HepG2 (cell line): ENCODE measurements around the gene SPG7. TPM values are rescaled to one million over a fixed set of nuclear protein-coding genes. Genes with fewer than 3 reads are reported as not detected.

Experiments
- HOXD1 ChIP-seq: sonication (generic); formaldehyde crosslinking; IDR thresholded peaks from 2 replicates; pipeline ENCODE4 v1.5.0; 2020; ENCODE audit warnings: missing genetic modification reagents
- MIER2 ChIP-seq: IDR thresholded peaks from 2 replicates; pipeline ENCODE4 v1.6.1; 2016; ENCODE audit warnings: missing biosample characterization, missing genetic modification reagents
- NCOA5 ChIP-seq: sonication (generic); formaldehyde crosslinking; IDR thresholded peaks from 2 replicates; pipeline ENCODE4 v1.4.0; 2020; ENCODE audit warnings: missing genetic modification reagents
- PPARG ChIP-seq: conservative IDR thresholded peaks from 2 replicates; pipeline ENCODE4 v1.6.1; 2016; ENCODE audit warnings: missing biosample characterization, missing genetic modification reagents
- SRY ChIP-seq: sonication (generic); formaldehyde crosslinking; IDR thresholded peaks from 2 replicates; pipeline ENCODE4 v1.8.0; 2022; ENCODE audit warnings: mild to moderate bottlenecking, missing genetic modification reagents
- U2AF1 ChIP-seq: fragments of 200-400 bp; formaldehyde crosslinking; optimal IDR thresholded peaks from 2 replicates; pipeline ENCODE3; 2017; ENCODE audit warnings: mild to moderate bottlenecking, low read depth, low read length
- ZC3H4 ChIP-seq: sonication (generic); formaldehyde crosslinking; IDR thresholded peaks from 2 replicates; pipeline ENCODE4 v1.4.0; 2020; ENCODE audit warnings: missing genetic modification reagents, borderline replicate concordance
- ZNF598 ChIP-seq: sonication (generic); formaldehyde crosslinking; IDR thresholded peaks from 2 replicates; pipeline ENCODE4 v1.5.1; 2020; ENCODE audit warnings: mild to moderate bottlenecking, missing genetic modification reagents, borderline replicate concordance
- ZSCAN29 ChIP-seq: sonication (generic); formaldehyde crosslinking; conservative IDR thresholded peaks from 2 replicates; pipeline ENCODE4 v1.4.0; 2020; ENCODE audit warnings: mild to moderate bottlenecking, missing genetic modification reagents
- polyA plus RNA-seq, 8 experiments: library from polyadenylated mRNA; depleted of rRNA in 3 of 8; stranded (reverse) in 7 of 8; unstranded in 1 of 8; fragments of >200 nt; fragmentation: Illumina TruSeq in 4 of 8; extraction: Trizol in 4 of 8; gene quantifications; 2 replicates each; pipeline versions ENCODE4 v1.2.1 to v1.2.3, GENCODE V29; 2011 to 2016; ENCODE audit warnings: low read depth in 4 of 8, missing spikeins in 1 of 8, mixed read lengths in 1 of 8; ENCODE audit not compliant: insufficient read depth in 1 of 8
- total RNA-seq, 5 experiments: library from RNA; depleted of rRNA; stranded (reverse); fragments of >200 nt; fragmentation: Illumina TruSeq; extraction: Trizol; gene quantifications; 2 replicates each; pipeline ENCODE4 v1.2.3, GENCODE V29; 2016; ENCODE audit warnings: low read depth in 1 of 5
- TF ChIP-seq, protein P1 (sequence below): fragments of 450-650 bp; IDR thresholded peaks from 2 replicates; pipeline ENCODE4 v1.6.1; 2016
- TF ChIP-seq, protein P2 (sequence below): sonication (generic); formaldehyde crosslinking; IDR thresholded peaks from 2 replicates; pipeline ENCODE4 v1.9.0; 2021; ENCODE audit warnings: mild to moderate bottlenecking, missing genetic modification reagents
- TF ChIP-seq, protein P3 (sequence below): sonication (generic); formaldehyde crosslinking; IDR thresholded peaks from 2 replicates; pipeline ENCODE4 v1.4.0; 2020; ENCODE audit warnings: mild to moderate bottlenecking, missing genetic modification reagents
- TF ChIP-seq, protein P4 (sequence below): sonication (generic); formaldehyde crosslinking; IDR thresholded peaks from 2 replicates; pipeline ENCODE4 v1.5.0; 2020; ENCODE audit warnings: mild to moderate bottlenecking, missing genetic modification reagents, borderline replicate concordance

The SPG7 gene
- total and polyA plus RNA-seq, 2 of the 13 experiments (the other 11 are each of a cell fraction or from before 2014, with no cell fraction given): 66.0 to 136 TPM

DNA sequence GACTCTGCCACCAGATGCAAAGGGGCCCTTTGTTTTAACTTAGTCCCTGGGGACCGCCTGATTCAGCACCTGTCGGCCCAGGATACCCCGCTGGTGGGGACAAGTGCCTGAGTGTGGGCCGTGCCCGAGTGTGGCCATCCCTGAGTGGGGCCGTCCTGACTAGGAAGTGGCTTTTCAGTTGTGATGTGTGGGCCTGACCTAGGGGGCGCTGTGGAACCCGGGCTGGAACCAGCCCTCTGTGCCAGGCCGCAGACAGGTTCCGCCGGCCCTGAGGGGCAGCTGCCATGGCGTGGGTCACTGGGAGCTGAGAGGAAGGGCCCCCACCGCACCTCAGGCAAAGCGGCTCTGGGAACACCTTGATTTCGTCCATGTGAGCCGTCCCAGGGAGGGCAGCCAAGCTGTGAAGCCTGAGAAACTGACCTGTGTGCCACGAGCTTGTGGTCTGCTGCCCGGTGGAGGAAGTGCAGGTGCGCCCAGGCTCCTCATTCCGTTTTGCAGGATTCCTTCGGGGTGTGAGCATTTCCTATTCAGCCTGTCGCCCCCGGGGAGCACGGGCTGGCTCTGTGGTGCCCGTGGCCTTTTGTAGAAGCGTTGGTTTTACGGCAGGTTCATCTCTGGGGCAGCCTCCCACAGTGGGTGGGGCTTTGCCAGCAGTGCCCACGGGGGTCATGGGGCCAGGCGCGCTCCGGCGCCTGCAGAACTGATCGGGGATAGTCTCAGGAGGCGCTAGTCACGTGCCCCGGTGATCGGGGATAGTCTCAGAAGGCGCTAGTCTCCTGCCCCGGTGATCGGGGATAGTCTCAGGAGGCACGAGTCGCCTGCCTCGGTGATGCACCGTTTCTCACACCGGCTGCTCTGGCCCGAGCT lies 57.5 kb downstream of the SPG7 start (continued):
- TF ChIP-seq, protein P1, sequence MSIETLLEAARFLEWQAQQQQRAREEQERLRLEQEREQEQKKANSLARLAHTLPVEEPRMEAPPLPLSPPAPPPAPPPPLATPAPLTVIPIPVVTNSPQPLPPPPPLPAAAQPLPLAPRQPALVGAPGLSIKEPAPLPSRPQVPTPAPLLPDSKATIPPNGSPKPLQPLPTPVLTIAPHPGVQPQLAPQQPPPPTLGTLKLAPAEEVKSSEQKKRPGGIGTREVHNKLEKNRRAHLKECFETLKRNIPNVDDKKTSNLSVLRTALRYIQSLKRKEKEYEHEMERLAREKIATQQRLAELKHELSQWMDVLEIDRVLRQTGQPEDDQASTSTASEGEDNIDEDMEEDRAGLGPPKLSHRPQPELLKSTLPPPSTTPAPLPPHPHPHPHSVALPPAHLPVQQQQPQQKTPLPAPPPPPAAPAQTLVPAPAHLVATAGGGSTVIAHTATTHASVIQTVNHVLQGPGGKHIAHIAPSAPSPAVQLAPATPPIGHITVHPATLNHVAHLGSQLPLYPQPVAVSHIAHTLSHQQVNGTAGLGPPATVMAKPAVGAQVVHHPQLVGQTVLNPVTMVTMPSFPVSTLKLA: no peak
- TF ChIP-seq PPARG (CRISPR knock-in tag) (no peak), U2AF1 (peak; percentile 69), HOXD1 (CRISPR knock-in tag) (peak; percentile 64; the same call in 1 of the 2 replicates), MIER2 (CRISPR knock-in tag) (peak; percentile 29; the same call in 1 of the 2 replicates), ZC3H4 (peak; percentile 78; the same call in 1 of the 2 replicates), SRY (CRISPR knock-in tag) (peak; percentile 82; the same call in 1 of the 2 replicates), ZNF598 (CRISPR knock-in tag) (no peak; the same call in 1 of the 2 replicates), NCOA5 (CRISPR knock-in tag) (peak; percentile 72), ZSCAN29 (CRISPR knock-in tag) (no peak)
- TF ChIP-seq, protein P2, sequence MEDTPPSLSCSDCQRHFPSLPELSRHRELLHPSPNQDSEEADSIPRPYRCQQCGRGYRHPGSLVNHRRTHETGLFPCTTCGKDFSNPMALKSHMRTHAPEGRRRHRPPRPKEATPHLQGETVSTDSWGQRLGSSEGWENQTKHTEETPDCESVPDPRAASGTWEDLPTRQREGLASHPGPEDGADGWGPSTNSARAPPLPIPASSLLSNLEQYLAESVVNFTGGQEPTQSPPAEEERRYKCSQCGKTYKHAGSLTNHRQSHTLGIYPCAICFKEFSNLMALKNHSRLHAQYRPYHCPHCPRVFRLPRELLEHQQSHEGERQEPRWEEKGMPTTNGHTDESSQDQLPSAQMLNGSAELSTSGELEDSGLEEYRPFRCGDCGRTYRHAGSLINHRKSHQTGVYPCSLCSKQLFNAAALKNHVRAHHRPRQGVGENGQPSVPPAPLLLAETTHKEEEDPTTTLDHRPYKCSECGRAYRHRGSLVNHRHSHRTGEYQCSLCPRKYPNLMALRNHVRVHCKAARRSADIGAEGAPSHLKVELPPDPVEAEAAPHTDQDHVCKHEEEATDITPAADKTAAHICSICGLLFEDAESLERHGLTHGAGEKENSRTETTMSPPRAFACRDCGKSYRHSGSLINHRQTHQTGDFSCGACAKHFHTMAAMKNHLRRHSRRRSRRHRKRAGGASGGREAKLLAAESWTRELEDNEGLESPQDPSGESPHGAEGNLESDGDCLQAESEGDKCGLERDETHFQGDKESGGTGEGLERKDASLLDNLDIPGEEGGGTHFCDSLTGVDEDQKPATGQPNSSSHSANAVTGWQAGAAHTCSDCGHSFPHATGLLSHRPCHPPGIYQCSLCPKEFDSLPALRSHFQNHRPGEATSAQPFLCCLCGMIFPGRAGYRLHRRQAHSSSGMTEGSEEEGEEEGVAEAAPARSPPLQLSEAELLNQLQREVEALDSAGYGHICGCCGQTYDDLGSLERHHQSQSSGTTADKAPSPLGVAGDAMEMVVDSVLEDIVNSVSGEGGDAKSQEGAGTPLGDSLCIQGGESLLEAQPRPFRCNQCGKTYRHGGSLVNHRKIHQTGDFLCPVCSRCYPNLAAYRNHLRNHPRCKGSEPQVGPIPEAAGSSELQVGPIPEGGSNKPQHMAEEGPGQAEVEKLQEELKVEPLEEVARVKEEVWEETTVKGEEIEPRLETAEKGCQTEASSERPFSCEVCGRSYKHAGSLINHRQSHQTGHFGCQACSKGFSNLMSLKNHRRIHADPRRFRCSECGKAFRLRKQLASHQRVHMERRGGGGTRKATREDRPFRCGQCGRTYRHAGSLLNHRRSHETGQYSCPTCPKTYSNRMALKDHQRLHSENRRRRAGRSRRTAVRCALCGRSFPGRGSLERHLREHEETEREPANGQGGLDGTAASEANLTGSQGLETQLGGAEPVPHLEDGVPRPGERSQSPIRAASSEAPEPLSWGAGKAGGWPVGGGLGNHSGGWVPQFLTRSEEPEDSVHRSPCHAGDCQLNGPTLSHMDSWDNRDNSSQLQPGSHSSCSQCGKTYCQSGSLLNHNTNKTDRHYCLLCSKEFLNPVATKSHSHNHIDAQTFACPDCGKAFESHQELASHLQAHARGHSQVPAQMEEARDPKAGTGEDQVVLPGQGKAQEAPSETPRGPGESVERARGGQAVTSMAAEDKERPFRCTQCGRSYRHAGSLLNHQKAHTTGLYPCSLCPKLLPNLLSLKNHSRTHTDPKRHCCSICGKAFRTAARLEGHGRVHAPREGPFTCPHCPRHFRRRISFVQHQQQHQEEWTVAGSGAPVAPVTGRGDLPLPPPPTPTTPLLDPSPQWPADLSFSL (CRISPR knock-in tag): 0 out of 2 replicates have a peak, but pooled peaks have one; percentile 6
- TF ChIP-seq, protein P3, sequence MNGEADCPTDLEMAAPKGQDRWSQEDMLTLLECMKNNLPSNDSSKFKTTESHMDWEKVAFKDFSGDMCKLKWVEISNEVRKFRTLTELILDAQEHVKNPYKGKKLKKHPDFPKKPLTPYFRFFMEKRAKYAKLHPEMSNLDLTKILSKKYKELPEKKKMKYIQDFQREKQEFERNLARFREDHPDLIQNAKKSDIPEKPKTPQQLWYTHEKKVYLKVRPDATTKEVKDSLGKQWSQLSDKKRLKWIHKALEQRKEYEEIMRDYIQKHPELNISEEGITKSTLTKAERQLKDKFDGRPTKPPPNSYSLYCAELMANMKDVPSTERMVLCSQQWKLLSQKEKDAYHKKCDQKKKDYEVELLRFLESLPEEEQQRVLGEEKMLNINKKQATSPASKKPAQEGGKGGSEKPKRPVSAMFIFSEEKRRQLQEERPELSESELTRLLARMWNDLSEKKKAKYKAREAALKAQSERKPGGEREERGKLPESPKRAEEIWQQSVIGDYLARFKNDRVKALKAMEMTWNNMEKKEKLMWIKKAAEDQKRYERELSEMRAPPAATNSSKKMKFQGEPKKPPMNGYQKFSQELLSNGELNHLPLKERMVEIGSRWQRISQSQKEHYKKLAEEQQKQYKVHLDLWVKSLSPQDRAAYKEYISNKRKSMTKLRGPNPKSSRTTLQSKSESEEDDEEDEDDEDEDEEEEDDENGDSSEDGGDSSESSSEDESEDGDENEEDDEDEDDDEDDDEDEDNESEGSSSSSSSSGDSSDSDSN: peak; percentile 74
- TF ChIP-seq, protein P4, sequence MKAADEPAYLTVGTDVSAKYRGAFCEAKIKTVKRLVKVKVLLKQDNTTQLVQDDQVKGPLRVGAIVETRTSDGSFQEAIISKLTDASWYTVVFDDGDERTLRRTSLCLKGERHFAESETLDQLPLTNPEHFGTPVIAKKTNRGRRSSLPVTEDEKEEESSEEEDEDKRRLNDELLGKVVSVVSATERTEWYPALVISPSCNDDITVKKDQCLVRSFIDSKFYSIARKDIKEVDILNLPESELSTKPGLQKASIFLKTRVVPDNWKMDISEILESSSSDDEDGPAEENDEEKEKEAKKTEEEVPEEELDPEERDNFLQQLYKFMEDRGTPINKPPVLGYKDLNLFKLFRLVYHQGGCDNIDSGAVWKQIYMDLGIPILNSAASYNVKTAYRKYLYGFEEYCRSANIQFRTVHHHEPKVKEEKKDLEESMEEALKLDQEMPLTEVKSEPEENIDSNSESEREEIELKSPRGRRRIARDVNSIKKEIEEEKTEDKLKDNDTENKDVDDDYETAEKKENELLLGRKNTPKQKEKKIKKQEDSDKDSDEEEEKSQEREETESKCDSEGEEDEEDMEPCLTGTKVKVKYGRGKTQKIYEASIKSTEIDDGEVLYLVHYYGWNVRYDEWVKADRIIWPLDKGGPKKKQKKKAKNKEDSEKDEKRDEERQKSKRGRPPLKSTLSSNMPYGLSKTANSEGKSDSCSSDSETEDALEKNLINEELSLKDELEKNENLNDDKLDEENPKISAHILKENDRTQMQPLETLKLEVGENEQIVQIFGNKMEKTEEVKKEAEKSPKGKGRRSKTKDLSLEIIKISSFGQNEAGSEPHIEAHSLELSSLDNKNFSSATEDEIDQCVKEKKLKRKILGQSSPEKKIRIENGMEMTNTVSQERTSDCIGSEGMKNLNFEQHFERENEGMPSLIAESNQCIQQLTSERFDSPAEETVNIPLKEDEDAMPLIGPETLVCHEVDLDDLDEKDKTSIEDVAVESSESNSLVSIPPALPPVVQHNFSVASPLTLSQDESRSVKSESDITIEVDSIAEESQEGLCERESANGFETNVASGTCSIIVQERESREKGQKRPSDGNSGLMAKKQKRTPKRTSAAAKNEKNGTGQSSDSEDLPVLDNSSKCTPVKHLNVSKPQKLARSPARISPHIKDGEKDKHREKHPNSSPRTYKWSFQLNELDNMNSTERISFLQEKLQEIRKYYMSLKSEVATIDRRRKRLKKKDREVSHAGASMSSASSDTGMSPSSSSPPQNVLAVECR (CRISPR knock-in tag): peak; percentile 51; the same call in 1 of the 2 replicates
